Activated T-helper 17 cell treated with anti-CD3 and anti-CD28 coated beads, Interleukin-2, amount 50 U/mL, for 72 hours (primary cell): ENCODE data around the gene PAM16. TPM values are rescaled to one million over a fixed set of nuclear protein-coding genes. Genes with fewer than 3 reads are reported as not detected.

Experiments
- ATAC-seq: fragments of 150-1000 bp; cut with Tn5 transposase; replicated peaks from 2 replicates; pipeline ENCODE4 v1.10.0; 2021; ENCODE audit warnings: mild to moderate bottlenecking, moderate library complexity
- H3K27ac Mint-ChIP-seq: one replicate; pipeline ENCODE4 v1.8.0; 2022; ENCODE audit warnings: mixed read lengths
- H3K27me3 Mint-ChIP-seq: one replicate; pipeline ENCODE4 v1.8.0; 2022; ENCODE audit warnings: mixed read lengths
- H3K36me3 Mint-ChIP-seq: one replicate; pipeline ENCODE4 v1.8.0; 2022; ENCODE audit warnings: low read depth, mild to moderate bottlenecking, mixed read lengths
- H3K4me1 Mint-ChIP-seq: one replicate; pipeline ENCODE4 v1.8.0; 2022; ENCODE audit warnings: mixed read lengths
- H3K4me3 Mint-ChIP-seq: one replicate; pipeline ENCODE4 v1.8.0; 2022; ENCODE audit warnings: mild to moderate bottlenecking, mixed read lengths
- H3K9me3 Mint-ChIP-seq: one replicate; pipeline ENCODE4 v1.8.0; 2022; ENCODE audit warnings: mixed read lengths
- total RNA-seq, 2 donors: library from RNA; stranded (reverse); gene quantifications; one replicate each; pipeline ENCODE4 v1.2.3, GENCODE V29; 2022

The PAM16 gene
- total RNA-seq, 2 donors from 2014 or later, result 40.4 to 74.7 TPM

DNA sequence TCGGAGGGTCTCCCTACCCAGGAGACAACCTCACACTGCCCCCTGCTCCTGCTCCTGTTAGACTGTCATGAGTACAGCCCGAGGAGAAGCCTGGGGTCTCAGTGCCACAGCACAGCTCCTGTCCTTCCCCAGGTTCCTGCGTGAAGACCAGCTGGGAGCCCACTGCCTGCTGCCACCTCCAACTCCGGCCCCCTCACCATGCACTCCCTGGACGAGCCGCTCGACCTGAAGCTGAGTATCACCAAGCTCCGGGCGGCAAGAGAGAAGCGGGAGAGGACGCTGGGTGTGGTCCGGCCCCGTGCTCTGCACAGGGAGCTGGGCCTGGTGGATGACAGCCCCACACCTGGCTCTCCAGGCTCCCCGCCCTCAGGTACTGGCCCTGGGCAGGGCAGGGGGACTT is 19.0 kb downstream of the PAM16 start:
- no peaks in the 10 kb centered on the region for H3K36me3 Mint-ChIP-seq
- H3K27me3 Mint-ChIP-seq, result no peaks in the 10 kb centered on the region
- ATAC-seq, result no peak
- H3K27ac Mint-ChIP-seq, result no peak overlapping the region
- H3K9me3 Mint-ChIP-seq, result no peaks in the 10 kb centered on the region
- H3K4me3 Mint-ChIP-seq, result no peak overlapping the region
- no peaks in the 10 kb centered on the region for H3K4me1 Mint-ChIP-seq

DNA sequence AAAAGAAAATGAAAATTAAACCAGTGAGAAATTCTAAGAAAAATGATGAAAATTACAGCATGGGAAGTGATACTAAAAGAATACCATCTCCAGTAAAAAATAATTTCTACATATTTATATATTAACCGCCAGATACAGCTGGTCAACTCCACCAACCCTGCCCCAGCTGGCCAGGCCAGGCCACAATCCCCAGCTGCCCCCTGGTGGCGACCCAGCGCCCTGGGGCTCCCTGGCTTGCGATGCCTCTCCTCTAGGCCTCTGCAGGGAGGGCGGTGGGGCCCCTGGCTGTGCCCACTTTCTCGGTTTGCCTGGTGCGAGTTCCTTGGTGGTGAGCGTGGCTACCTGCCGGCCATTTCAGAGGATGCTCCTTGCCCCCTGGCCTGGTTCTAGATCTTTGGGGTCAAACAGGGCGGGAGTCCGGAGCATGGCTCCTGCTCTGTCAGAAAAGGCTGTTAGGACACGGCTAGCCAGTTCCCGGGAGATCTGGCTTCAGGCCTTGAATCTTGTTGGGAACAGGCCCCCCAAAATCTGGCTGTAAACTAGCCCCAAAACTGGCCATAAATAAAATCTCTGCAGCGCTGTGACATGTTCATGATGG is 20.7 kb downstream of the PAM16 start:
- no peak overlapping the region for H3K27ac Mint-ChIP-seq
- peak; percentile 89 for ATAC-seq
- no peaks in the 10 kb centered on the region for H3K36me3 Mint-ChIP-seq
- H3K4me3 Mint-ChIP-seq, result no peak overlapping the region
- H3K4me1 Mint-ChIP-seq, result no peaks in the 10 kb centered on the region
- H3K27me3 Mint-ChIP-seq, result no peaks in the 10 kb centered on the region
- no peaks in the 10 kb centered on the region for H3K9me3 Mint-ChIP-seq

DNA sequence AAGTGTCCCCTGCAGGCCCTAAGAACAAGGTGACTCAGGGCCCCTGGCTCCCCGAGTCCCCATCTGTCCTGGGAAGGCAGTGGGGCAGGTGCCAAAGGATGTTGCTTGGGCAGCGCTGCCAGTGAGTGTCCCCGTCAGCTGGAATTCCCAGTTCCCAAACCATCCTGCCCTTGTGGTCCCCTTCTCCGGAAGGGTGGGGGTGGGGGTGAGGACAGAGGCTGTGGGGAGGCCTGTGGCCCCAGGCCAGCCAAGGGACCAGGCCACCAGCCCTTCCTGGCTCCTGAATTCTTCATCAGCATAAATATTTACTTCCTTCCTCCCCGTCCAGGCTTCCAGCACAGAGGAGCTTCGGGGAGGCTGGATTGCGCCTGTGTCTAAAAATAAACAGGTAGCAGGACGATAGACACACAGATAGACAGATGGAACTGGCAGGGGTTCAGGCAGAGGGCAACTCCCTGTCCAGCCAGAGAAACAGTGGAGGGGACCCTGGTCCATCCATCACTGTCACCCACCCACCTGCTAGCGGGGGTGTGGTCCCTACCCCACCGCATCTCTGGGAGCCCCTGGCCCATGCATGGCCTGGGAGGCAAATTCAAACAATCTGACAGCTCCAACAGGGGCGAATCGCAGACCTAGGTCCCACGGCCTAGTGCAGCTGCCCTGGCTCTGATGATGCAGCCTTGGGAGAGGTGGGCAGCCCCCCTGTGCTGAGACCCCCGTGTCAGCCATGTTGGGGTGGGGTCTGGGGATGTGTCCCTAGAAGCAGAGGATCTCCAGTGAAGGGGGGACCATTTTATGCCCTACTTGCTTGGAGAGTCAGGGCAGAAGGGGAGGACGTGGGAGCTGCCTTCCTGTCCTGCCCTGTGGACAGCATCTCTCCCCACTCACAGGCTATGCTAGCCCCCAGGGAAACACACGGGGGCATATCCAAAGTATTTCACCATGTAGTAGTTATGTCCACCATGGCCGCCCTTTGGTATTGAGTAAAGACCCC is 22.0 kb downstream of the PAM16 start:
- Mint-ChIP-seq H3K4me1 (no peaks in the 10 kb centered on the region), H3K27ac (no peak overlapping the region), H3K4me3 (no peak overlapping the region), H3K9me3 (no peaks in the 10 kb centered on the region), H3K36me3 (no peaks in the 10 kb centered on the region), H3K27me3 (no peaks in the 10 kb centered on the region)
- no peak for ATAC-seq

DNA sequence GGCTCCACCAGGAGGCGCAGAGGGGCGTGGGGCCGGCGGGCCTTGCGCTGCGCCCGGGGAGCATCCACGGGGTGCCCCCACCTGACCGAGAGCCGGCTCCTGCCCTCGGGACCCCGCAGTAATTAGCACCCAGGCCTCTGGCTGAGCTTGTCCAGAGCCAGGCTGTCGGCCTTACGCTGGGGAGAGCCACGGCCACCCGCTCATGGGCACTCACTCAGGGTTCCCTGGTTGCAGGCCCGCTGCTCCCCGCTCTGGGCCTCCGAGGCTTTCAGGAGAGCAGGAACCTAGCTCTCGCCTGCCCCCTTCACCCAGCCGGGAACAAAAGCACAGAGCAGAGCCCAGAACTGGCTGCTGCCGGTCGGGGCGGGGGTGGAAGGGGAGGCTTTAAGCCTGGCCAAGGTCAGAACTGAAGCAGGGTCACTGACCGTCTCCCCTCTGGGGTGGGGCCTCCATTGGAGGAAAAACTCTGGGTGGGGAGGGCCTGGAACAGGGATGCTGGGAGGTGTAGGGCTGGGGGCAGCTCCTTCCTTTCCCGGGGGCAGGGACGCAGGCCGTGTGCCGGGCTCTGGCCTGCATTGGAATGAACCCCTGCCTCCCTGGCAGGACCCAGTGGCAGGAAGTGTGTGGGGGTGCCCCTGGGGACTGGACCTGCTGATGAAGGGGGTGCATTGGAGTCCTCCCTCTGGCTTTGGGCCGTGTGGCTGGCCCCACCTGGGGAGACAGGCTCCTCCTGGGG is 22.9 kb downstream of the PAM16 start:
- ATAC-seq, result peak; percentile 59
- no peaks in the 10 kb centered on the region for H3K36me3 Mint-ChIP-seq
- peak overlapping the region; percentile 9 for H3K4me3 Mint-ChIP-seq
- no peaks in the 10 kb centered on the region for H3K4me1 Mint-ChIP-seq
- no peaks in the 10 kb centered on the region for H3K27me3 Mint-ChIP-seq
- H3K9me3 Mint-ChIP-seq, result no peaks in the 10 kb centered on the region
- H3K27ac Mint-ChIP-seq, result no peak overlapping the region

DNA sequence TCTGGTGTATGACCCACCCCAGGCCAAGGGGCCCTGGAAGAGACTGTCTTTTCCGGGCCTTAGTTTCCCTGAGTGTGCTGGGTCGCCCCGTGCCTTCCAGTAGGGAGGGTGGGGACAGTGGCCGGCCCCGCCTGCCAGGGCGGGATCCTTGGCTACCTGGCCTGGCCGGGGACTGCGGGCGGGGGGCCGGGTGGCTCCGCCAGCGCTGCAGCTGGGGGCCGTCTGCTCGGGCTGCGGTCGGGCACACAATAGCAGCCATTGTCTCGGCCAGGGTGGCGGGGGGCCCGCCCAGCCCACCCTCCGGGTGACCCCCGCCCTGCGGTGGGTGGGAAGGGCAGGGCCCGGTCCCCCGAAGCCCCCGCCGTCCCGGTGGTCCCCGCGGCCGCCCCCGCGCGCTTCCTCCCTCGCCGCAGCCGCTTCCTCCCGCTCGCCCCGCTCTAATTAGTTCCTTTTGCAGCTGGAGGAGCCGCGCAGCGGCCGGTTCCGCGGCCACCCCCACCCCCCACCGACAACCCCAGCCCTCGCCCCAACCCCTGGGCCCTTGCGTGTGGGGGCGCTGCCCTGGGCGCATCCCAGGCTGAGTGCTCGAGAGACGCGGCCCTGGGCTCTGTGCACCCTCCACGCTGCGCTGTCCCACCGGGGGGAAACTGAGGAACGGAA is 23.6 kb downstream of the PAM16 start:
- Mint-ChIP-seq H3K4me1 (no peaks in the 10 kb centered on the region), H3K27ac (no peak overlapping the region), H3K27me3 (no peaks in the 10 kb centered on the region), H3K9me3 (no peaks in the 10 kb centered on the region), H3K36me3 (no peaks in the 10 kb centered on the region), H3K4me3 (peak overlapping the region; percentile 9)
- peak; percentile 17 for ATAC-seq

DNA sequence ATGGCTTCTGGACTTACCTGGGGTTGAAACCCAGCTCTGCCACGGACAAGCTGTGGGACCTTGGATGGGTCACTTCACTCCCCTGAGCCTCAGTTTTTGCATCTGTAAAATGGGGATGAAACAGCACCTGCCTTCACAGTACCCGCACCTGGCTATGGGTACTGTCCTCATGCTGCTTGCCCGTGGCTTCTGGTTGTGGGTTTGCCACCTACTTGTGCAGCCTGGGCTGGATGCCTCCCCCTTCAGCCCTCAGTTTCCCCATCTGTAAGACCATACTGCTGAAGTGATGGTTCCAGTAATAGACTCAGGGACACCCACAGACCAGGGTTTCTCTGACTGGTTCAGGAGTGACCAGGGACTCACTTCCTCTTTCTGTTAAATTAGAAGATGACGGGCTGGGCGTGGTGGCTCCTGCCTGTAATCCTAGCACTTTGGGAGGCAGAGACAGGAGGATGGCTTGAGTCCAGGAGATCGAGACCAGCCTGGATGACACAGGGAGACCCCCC is 25.8 kb downstream of the PAM16 start:
- no peak overlapping the region for H3K27ac Mint-ChIP-seq
- H3K9me3 Mint-ChIP-seq, result no peaks in the 10 kb centered on the region
- H3K36me3 Mint-ChIP-seq, result no peaks in the 10 kb centered on the region

DNA sequence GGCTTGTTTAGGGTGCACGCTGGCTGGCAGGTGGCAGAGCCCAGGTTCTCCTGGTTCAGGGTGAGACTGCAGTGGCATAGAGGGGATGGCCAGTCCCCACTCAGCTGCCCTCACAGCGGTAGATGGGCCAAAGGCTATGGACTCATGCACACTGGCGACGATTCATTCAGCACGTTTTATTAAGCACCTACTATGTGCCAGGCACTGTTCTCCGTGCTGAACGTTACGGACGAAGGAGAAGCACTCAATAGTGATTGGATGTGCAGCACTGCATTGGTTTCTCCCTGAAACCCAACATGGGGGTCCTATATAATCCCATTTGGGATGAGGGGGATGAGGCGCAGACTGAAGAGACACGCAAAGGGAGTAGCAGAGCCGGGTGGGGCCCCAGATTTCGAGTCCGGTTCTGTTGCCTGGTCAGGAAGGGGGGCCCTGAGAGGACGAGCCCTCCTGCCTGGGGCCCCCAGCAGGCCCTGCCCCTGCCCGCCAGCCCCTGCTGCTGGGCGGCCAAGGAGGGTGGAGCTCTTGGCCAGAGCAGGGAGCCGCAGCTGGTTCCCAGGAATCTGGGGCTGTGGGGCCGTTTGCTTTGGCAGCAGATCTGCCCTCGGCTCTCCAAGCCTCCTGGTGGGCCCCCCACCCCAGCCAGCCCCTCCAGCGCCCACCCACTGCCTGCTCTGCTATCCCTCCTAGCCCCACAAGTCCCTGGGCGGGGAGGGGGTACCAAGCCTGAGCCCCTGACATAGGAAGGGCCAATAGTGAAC is 26.4 kb downstream of the PAM16 start:
- Mint-ChIP-seq H3K27me3 (no peaks in the 10 kb centered on the region), H3K36me3 (no peaks in the 10 kb centered on the region), H3K4me3 (no peak overlapping the region), H3K4me1 (no peaks in the 10 kb centered on the region), H3K27ac (no peak overlapping the region), H3K9me3 (no peaks in the 10 kb centered on the region)
- no peak for ATAC-seq

More for the DNA sequence above, 25.8 kb downstream of the PAM16 start:
- no peaks in the 10 kb centered on the region for H3K27me3 Mint-ChIP-seq
- no peak for ATAC-seq
- no peak overlapping the region for H3K4me3 Mint-ChIP-seq
- H3K4me1 Mint-ChIP-seq, result no peaks in the 10 kb centered on the region

DNA sequence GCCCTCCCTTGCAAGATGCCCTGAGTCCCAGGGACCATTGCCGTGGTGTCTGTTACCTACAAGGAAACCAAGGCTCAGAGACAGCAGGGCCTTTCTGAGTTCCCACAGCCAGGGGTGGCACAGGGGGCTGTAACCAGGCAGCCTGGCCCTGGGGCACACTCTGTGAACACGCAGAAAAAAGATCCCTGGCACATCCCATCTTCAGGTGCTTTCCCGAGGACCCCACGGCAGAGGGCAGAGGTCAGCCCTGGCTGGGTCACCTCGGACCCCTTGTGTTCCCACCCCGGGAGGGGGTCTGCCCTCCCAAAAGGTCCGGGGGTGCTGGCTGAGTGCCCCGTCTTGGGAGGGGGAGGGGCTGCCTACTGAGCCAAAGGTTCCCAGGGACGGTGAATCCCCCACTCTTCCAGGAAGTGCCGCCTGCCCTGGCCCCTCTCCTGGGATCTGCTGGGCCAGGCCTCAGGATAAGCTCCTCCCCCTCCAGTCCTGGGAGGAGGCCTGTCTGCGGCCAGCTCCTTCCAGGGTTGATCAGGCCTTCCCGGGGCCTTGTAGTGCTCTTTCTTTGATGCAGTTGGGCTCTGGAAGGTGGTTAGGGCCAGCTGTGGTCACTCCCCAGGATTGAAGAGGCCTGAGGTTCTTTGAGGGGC is 27.2 kb downstream of the PAM16 start:
- Mint-ChIP-seq H3K9me3 (no peaks in the 10 kb centered on the region), H3K4me3 (no peak overlapping the region), H3K27me3 (no peaks in the 10 kb centered on the region), H3K4me1 (no peaks in the 10 kb centered on the region), H3K36me3 (no peaks in the 10 kb centered on the region), H3K27ac (no peak overlapping the region)
- ATAC-seq, result no peak

DNA sequence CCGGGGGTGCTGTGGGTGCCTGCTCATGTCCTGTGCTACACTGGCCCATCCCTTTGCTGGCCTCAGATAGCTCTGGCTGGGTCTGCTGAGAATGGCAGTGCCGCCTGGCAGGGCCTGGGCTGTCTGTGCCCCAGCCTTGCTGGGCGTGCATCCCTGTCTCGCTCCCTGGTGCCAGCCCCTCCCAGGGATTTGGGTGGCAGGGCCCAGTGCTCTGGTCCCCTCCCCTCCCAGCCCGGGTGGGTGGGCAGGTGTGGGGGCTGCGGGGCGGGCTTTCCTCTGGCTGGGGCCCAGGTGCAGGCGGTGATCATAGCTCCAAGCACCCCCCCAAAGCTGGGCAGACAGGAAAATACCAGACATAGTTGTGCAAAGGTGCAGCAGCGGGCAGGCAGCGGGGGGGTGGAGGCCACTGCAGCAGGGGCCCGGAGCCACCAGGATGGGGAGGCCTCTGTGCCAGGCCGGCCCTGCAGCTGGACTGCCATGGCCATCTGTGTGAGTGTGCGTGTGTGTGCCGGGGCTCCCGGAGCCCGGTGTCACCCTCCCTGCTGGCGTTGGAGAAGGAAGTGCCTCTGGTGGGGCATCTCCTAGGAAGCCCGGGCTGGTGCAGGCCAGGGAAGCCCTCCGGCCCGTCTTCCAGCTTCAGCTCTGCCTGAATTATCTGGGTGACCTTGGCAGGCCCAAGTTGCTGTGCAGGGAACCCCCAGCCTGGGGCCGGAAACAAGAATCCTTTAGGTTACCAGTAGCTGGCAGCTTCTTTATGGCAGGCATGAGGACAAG is 27.9 kb downstream of the PAM16 start:
- no peak for ATAC-seq
- Mint-ChIP-seq H3K36me3 (no peaks in the 10 kb centered on the region), H3K4me1 (no peaks in the 10 kb centered on the region), H3K4me3 (no peak overlapping the region), H3K27me3 (no peaks in the 10 kb centered on the region), H3K27ac (no peak overlapping the region), H3K9me3 (no peaks in the 10 kb centered on the region)

DNA sequence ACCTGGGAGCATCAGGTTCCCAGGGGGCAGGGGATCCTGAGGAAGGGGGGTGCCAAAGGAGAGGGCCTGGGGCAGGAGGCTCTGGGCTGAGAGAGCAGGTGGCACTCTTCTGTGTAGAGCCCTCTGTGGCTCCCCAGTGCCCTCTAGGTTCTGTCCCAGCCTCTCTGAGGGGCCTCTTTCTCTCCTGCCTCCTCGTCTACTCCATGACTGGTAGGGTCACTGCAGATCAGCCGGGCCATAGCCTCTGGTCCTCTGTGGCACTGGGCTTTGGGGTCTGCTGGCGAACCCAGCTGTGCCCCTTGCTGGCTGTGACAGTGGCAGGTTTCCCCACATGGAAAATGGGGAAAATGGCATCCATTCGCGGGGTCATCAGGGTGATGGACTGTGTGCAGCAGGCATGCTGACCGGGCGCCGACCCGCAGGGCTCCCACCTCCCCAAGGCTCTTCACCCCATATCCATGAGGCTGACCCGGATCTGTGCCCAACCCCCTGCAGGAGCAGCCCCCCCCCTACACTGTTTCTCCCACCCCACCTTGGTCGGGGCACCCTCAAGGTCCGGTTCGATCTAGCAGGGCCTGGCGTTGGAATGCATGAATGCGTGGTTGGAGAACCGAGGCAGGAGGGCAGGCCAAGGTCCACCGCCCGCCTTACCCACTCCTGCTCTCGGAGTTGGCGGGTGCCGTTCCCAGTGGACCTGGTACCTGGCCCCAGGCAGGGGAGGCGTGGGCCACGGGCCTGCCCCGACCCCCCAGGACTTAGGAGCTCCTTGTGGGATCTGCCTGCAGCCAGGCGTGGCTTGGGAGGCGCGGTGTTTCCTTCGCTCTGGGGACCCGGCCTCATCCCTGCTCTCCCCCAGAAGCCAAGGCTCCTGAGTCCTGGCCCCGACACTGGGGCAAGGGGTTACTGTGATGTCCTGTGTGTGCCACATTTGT is 28.7 kb downstream of the PAM16 start:
- Mint-ChIP-seq H3K36me3 (no peaks in the 10 kb centered on the region), H3K4me1 (no peaks in the 10 kb centered on the region), H3K27me3 (no peaks in the 10 kb centered on the region), H3K27ac (no peak overlapping the region), H3K9me3 (no peaks in the 10 kb centered on the region), H3K4me3 (no peak overlapping the region)
- no peak for ATAC-seq

DNA sequence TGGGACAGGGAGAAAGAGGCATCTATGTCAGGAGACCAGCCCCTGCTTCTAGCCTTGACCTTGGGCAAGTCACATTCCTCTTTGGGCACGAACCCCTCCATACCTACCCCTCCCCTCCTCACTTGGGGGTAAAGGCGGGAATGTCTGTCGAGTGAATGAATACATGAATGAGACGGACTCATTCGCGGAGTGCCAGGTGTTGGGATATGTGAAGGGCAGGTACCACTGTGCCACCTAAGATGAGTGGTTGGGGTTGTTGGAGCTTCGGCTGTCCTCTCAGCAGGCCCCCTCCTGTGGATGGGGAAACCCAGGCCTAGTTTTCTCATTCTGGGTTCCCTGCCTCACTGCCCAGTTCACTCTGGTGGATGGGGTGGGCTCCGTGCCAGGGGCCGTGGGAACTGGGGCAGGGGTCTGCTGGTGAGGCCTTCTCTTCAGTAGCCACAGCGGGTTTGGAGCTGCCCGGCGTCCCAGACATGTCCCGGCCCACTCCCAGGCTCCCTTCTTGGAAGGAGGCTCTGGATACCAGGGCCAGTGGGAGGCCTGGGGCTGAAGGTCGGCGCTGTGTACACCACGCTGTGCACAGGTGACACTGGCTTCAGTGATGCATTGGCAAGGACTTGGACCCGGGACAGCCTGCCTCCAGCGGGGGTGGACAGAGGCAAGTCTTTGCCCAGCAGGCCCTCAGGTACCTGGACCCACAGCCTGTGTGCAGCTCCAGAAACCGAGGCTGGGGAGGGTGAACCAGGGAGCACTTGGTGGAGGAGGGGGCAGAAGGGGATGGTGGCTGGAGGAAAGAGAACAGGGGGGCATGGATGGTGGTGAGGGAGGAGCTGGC is 29.6 kb downstream of the PAM16 start:
- Mint-ChIP-seq H3K27ac (no peak overlapping the region), H3K4me1 (no peaks in the 10 kb centered on the region), H3K9me3 (no peaks in the 10 kb centered on the region), H3K36me3 (no peaks in the 10 kb centered on the region), H3K27me3 (no peaks in the 10 kb centered on the region), H3K4me3 (no peak overlapping the region)
- ATAC-seq, result no peak
